Panc1 (cell line): ENCODE results near the gene DLG4. TPM values are rescaled to one million over a fixed set of nuclear protein-coding genes. Genes with fewer than 3 reads are reported as not detected.
"Not testable (repeated sequence)": the region's sequence is repeated elsewhere in the genome, so short reads cannot be mapped to it uniquely, and the experiment has no call there.

Experiments used
- ATAC-seq: fragments of 200-7000 bp; cut with Tn5 transposase; 2 replicates; pipeline ENCODE4 v1.9.1; 2020; ENCODE audit warnings: mild to moderate bottlenecking, moderate library complexity
- BruUV-seq: library from RNA; stranded (reverse); fragments of 400-500 nt; replicated peaks from 2 replicates; lab custom pipeline; 2021; lab: Mats Ljungman, UMichigan
- CTCF ChIA-PET: fragments of 300-600 bp; sonication (Branson Sonifier 250); formaldehyde crosslinking; loops from one replicate; lab custom pipeline; 2022; ENCODE audit warnings: antibody characterized with exemption; lab: Charles Lee
- POLR2A ChIA-PET: fragments of 300-600 bp; sonication (Branson Sonifier 250); formaldehyde crosslinking; loops from one replicate; lab custom pipeline; 2022; ENCODE audit warnings: antibody characterized with exemption; lab: Charles Lee
- DNase-seq: peaks from one replicate; pipeline ENCODE4 v3.0.0-alpha.2; 2010; ENCODE audit warnings: low read depth, low spot score
- H3K27ac ChIP-seq: 2 replicates; pipeline ENCODE4 v1.5.1; 2011; ENCODE audit warnings: mild to moderate bottlenecking, low read length, inconsistent platforms
- H3K27me3 ChIP-seq: fragments of 200-500 bp; sonication (Bioruptor generic); 2 replicates; pipeline ENCODE4 v1.6.0; 2014; ENCODE audit warnings: low read length, inconsistent platforms; ENCODE audit not compliant: control insufficient read depth, insufficient read depth
- H3K36me3 ChIP-seq: fragments of 200-500 bp; sonication (Bioruptor generic); 2 replicates; pipeline ENCODE4 v1.5.1; 2014; ENCODE audit warnings: inconsistent platforms, mild to moderate bottlenecking, low read length, moderate library complexity; ENCODE audit not compliant: control insufficient read depth, insufficient read depth
- H3K4me1 ChIP-seq: 2 replicates; pipeline ENCODE4 v1.5.1; 2011; ENCODE audit warnings: inconsistent platforms, mild to moderate bottlenecking, low read length, moderate library complexity; ENCODE audit not compliant: control insufficient read depth, insufficient read depth
- H3K4me3 ChIP-seq, 2 experiments: 2 replicates each; pipeline ENCODE4 v1.5.1; 2011 to 2012; ENCODE audit warnings: low read depth in 2 of 2, low read length in 2 of 2, mild to moderate bottlenecking in 2 of 2, inconsistent platforms in 1 of 2, moderate library complexity in 1 of 2
- H3K9me3 ChIP-seq: fragments of 200-500 bp; sonication (Bioruptor generic); 2 replicates; pipeline ENCODE4 v1.5.1; 2014; ENCODE audit warnings: low read depth, mild to moderate bottlenecking, inconsistent platforms, low read length, moderate library complexity; ENCODE audit not compliant: control insufficient read depth, insufficient read depth
- CTCF ChIP-seq: fragments of 450-650 bp; IDR thresholded peaks from 2 replicates; pipeline ENCODE4 v1.5.1; 2017; ENCODE audit warnings: mild to moderate bottlenecking
- POLR2AphosphoS5 ChIP-seq: IDR thresholded peaks from 2 replicates; pipeline ENCODE4 v1.6.1; 2012; ENCODE audit warnings: mild to moderate bottlenecking, low read depth, low read length, moderate library complexity
- SIN3A ChIP-seq: IDR thresholded peaks from 2 replicates; pipeline ENCODE4 v1.6.1; 2012; ENCODE audit warnings: low read depth, mild to moderate bottlenecking, low read length, moderate library complexity, borderline replicate concordance; ENCODE audit not compliant: insufficient read depth
- TCF7L2 ChIP-seq: IDR thresholded peaks from 2 replicates; pipeline ENCODE4 v1.6.1; 2011; ENCODE audit warnings: mild to moderate bottlenecking, low read depth, low read length, inconsistent platforms
- in situ Hi-C: cut with HindIII; loops from 2 replicates; pipeline ENCODE4 v1.10.0; 2016; ENCODE audit warnings: low sequenced_read_pairs, low pct_unique_long_range_greater_than_20kb
- intact Hi-C: fragments of 100-400 bp; cut with micrococcal nuclease; formaldehyde crosslinking; loops from one replicate; pipeline ENCODE4 v1.10.0; 2022; ENCODE audit not compliant: unreplicated experiment
- total RNA-seq: library from RNA; stranded (reverse); gene quantifications from one replicate; pipeline ENCODE4 v1.2.1, GENCODE V29; 2021; ENCODE audit not compliant: unreplicated experiment
- TF ChIP-seq, protein P1 (sequence below), 2 experiments: IDR thresholded peaks; 2 replicates each; pipeline ENCODE4 v1.6.1; 2011 to 2012; ENCODE audit warnings: low read depth in 2 of 2, control low read depth in 1 of 2, low read length in 1 of 2, mild to moderate bottlenecking in 1 of 2, moderate library complexity in 1 of 2; ENCODE audit not compliant: insufficient read depth in 1 of 2

The DLG4 gene
- total RNA-seq, 1 experiment from 2014 or later = 32.4 TPM

DNA sequence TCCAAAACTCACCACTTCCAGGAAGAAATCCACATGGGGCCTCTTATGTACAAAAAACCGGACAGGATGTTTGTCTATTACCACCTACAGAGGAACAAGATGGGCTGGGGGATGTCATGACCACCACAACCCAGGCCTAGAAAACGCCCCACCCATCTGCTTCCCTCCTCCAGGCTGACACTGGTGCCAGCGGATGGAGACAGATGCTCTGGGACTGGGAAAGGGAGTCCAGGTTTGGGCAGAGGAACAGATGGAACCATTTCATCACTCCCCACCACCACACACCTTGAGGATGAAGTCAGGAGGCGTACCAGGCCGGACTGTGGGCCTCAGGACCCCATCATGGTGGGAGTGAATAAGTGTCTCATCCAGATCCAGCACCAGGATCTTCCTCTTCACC is 27.1 kb upstream of the DLG4 start:
- in situ Hi-C loops = no loop called here
- TF ChIP-seq SIN3A = no peak
- TF ChIP-seq, protein P1, sequence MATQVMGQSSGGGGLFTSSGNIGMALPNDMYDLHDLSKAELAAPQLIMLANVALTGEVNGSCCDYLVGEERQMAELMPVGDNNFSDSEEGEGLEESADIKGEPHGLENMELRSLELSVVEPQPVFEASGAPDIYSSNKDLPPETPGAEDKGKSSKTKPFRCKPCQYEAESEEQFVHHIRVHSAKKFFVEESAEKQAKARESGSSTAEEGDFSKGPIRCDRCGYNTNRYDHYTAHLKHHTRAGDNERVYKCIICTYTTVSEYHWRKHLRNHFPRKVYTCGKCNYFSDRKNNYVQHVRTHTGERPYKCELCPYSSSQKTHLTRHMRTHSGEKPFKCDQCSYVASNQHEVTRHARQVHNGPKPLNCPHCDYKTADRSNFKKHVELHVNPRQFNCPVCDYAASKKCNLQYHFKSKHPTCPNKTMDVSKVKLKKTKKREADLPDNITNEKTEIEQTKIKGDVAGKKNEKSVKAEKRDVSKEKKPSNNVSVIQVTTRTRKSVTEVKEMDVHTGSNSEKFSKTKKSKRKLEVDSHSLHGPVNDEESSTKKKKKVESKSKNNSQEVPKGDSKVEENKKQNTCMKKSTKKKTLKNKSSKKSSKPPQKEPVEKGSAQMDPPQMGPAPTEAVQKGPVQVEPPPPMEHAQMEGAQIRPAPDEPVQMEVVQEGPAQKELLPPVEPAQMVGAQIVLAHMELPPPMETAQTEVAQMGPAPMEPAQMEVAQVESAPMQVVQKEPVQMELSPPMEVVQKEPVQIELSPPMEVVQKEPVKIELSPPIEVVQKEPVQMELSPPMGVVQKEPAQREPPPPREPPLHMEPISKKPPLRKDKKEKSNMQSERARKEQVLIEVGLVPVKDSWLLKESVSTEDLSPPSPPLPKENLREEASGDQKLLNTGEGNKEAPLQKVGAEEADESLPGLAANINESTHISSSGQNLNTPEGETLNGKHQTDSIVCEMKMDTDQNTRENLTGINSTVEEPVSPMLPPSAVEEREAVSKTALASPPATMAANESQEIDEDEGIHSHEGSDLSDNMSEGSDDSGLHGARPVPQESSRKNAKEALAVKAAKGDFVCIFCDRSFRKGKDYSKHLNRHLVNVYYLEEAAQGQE (IDR thresholded peaks at IDR 0.05; ENCODE audit: insufficient read depth in 1 of 2, low read depth in 2 of 2, low read length in 1 of 2) = no peak
- TF ChIP-seq POLR2AphosphoS5 = no peak
- no peak for TF ChIP-seq TCF7L2
- TF ChIP-seq CTCF = no peak
- Histone ChIP-seq H3K36me3 (peaks cover 5% of the 10 kb centered on the region), H3K27me3 (no peaks in the 10 kb centered on the region), H3K4me3 (no peak overlapping the region), H3K27ac (no peak overlapping the region), H3K4me1 (peaks cover 12% of the 10 kb centered on the region), H3K9me3 (no peaks in the 10 kb centered on the region)
- ChIA-PET POLR2A (no interaction called here), CTCF (no interaction called here)
- intact Hi-C loops = no loop called here
- ATAC-seq = no peak
- no TSS peak for BruUV-seq
- no peak for DNase-seq

- H3K27ac ChIP-seq, H3K9me3 ChIP-seq, H3K36me3 ChIP-seq, CTCF ChIA-PET, DNase-seq, in situ Hi-C loops, intact Hi-C loops, ATAC-seq, H3K4me3 ChIP-seq, H3K27me3 ChIP-seq: not testable (repeated sequence)
- POLR2A ChIA-PET = interaction anchor here (0.7 kb wide), 1 partner anchor 231 kb away, joined by 3 read pairs; the partner anchor contains the start of gene RNASEK
- peaks cover 16% of the 10 kb centered on the region for H3K4me1 ChIP-seq
- BruUV-seq = TSS peak; percentile 68
Observed at GRCh38 chr17:7243838-7244237, 24.2 kb upstream of the DLG4 start.

DNA sequence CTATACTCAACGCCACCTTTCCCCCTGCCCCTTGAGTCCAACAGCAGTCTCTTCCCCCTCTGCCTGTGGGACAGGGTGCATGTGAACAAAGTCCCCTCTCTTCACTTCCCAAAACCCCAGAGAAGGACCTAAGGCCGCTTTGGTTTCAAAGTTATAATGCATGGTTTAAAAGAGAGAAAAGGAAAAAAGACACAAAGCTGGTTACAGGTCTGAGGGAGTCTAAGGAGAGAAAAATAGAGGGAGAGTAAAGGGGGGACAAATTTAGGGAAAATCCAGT is 23.8 kb upstream of the DLG4 start:
- no TSS peak for BruUV-seq

More for the DNA sequence above, 23.8 kb upstream of the DLG4 start:
- CTCF ChIA-PET = no interaction called here
- Histone ChIP-seq H3K4me3 (peak overlapping the region; percentile 87 to 92), H3K27me3 (no peaks in the 10 kb centered on the region), H3K4me1 (peaks cover 14% of the 10 kb centered on the region), H3K36me3 (peaks cover 7% of the 10 kb centered on the region), H3K27ac (peak overlapping the region; percentile 99), H3K9me3 (no peaks in the 10 kb centered on the region)
- POLR2A ChIA-PET = interaction anchor here (0.7 kb wide), 1 partner anchor 231 kb away, joined by 3 read pairs; the partner anchor contains the start of gene RNASEK
- ATAC-seq = no peak
- intact Hi-C loops (no loop called here), in situ Hi-C loops (no loop called here)
- TF ChIP-seq SIN3A (no peak), POLR2AphosphoS5 (no peak), TCF7L2 (no peak), CTCF (no peak)
- TF ChIP-seq, protein P1 (IDR thresholded peaks at IDR 0.05; ENCODE audit: insufficient read depth in 1 of 2, low read depth in 2 of 2, low read length in 1 of 2) = no peak
- DNase-seq = no peak
